Measurements from ENCODE around the gene KLHDC9.
"Not testable (repeated sequence)": the region's sequence is repeated elsewhere in the genome, so short reads cannot be mapped to it uniquely, and the experiment has no call there.

KLHDC9 gene

DNA sequence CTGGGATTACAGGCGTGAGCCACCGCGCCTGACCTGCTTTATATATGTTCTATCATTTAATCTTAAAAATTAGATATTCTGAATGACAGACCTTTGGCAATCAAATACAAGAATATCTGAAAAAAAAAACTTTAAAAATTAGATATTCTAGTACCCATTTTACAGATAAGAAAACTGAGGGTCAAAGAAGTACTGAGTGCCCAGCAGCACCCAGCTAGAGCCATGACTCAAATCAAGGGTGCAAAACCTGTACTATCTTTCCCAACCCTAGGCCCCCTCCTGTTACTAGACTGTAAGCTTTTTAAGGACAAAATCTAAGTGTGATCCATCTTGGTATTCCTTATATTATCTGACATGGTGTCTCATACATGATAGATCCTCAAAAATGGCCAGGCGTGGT is 36.7 kb upstream of the KLHDC9 start:
- Histone ChIP-seq H3K9me3 (ENCODE audit: insufficient read depth, low read length) (no peaks in the 10 kb centered on the region), H3K4me1 (ENCODE audit: insufficient read depth, insufficient read length) (no peaks in the 10 kb centered on the region)
- no peak for TF ChIP-seq SUZ12 (IDR thresholded peaks at IDR 0.05; ENCODE audit: extremely low read depth, insufficient read depth, insufficient read length)
- TF ChIP-seq ZNF274 (IDR thresholded peaks at IDR 0.05; ENCODE audit: low read depth, low read length) = no peak
- no peak for TF ChIP-seq YY1 (IDR thresholded peaks at IDR 0.05; ENCODE audit: insufficient read depth, insufficient read length)

DNA sequence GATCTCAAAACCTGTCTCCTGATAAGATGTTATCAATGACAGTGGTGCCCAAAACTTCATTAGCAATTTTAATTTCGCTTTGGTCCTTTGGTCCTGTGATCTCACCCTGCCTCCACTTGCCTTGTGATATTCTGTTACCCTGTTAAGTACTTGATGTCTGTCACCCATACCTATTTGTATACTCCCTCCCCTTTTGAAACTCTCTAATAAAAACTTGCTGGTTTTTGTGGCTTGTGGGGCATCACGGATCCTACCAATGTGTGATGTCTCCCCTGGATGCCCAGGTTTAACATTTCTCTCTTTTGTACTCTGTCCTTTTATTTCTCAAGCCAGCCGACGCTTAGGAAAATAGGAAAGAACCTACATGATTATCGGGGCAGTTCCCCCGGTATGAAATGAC is 34.2 kb upstream of the KLHDC9 start:
- H3K9me3 ChIP-seq (ENCODE audit: insufficient read depth, low read length); H3K9ac ChIP-seq (ENCODE audit: insufficient read length, low read depth); H3K4me1 ChIP-seq (ENCODE audit: insufficient read depth, insufficient read length); H3K36me3 ChIP-seq (ENCODE audit: insufficient read depth, insufficient read length, low read length); DNase-seq (ENCODE audit: low read depth, low spot score); H3K27me3 ChIP-seq (ENCODE audit: insufficient read depth, insufficient read length); H3K4me3 ChIP-seq (ENCODE audit: insufficient read length, low read depth): not testable (repeated sequence)

More for the DNA sequence above, 36.7 kb upstream of the KLHDC9 start:
- no peak overlapping the region for H3K4me3 ChIP-seq (ENCODE audit: insufficient read length, low read depth)
- no peak for DNase-seq (ENCODE audit: low read depth, low spot score)
- no peaks in the 10 kb centered on the region for H3K27me3 ChIP-seq (ENCODE audit: insufficient read depth, insufficient read length)
- H3K36me3 ChIP-seq (ENCODE audit: insufficient read depth, insufficient read length, low read length) = no peaks in the 10 kb centered on the region
- no peak overlapping the region for H3K9ac ChIP-seq (ENCODE audit: insufficient read length, low read depth)

DNA sequence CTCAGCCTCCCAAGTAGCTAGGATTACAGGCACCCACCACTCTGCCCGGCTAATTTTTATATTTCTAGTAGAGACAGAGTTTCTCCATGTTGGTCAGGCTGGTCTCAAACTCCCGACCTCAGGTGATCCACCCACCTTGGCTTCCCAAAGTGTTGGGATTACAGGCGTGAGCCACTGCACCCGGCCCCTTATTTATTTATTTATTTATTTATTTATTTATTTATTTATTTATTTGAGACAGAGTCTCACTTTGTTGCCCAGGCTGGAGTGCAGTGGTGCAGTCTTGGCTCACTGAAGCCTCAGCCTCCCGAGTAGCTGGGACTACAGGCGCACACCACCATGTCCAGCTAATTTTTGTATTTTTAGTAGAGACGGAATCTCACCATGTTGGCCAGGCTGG is 32.5 kb upstream of the KLHDC9 start:
- not testable (repeated sequence) for H3K4me3 ChIP-seq (ENCODE audit: insufficient read length, low read depth); H3K27me3 ChIP-seq (ENCODE audit: insufficient read depth, insufficient read length); H3K9me3 ChIP-seq (ENCODE audit: insufficient read depth, low read length); H3K36me3 ChIP-seq (ENCODE audit: insufficient read depth, insufficient read length, low read length); DNase-seq (ENCODE audit: low read depth, low spot score); H3K9ac ChIP-seq (ENCODE audit: insufficient read length, low read depth); H3K4me1 ChIP-seq (ENCODE audit: insufficient read depth, insufficient read length)

DNA sequence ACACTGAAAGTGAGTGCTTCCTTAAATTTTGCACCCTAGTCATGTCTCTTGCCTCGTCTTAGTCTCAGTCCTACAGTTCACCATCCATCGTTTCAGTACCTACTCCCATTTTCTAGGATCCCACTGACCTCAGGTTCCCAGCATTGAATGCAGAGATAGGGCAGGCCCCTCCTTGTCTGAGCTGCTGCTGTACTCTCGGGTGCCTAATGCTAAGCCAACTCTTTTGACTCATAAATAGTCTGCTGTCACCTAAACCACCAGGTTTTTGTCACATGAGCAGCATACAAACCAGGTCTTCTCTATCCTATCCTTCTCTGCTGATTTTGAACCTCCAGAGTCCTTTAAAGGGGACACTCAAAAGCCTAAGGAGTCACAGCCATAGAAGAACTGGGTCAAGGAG is 31.5 kb upstream of the KLHDC9 start:
- Histone ChIP-seq H3K27me3 (ENCODE audit: insufficient read depth, insufficient read length) (no peaks in the 10 kb centered on the region), H3K9ac (ENCODE audit: insufficient read length, low read depth) (no peak overlapping the region), H3K4me3 (ENCODE audit: insufficient read length, low read depth) (no peak overlapping the region), H3K36me3 (ENCODE audit: insufficient read depth, insufficient read length, low read length) (no peaks in the 10 kb centered on the region), H3K4me1 (ENCODE audit: insufficient read depth, insufficient read length) (peaks cover 3% of the 10 kb centered on the region), H3K9me3 (ENCODE audit: insufficient read depth, low read length) (peaks cover 8% of the 10 kb centered on the region; the same call in 1 of the 2 replicates)
- TF ChIP-seq SUZ12 (IDR thresholded peaks at IDR 0.05; ENCODE audit: extremely low read depth, insufficient read depth, insufficient read length) (no peak), ZNF274 (IDR thresholded peaks at IDR 0.05; ENCODE audit: low read depth, low read length) (no peak)
- no peak for DNase-seq (ENCODE audit: low read depth, low spot score)

DNA sequence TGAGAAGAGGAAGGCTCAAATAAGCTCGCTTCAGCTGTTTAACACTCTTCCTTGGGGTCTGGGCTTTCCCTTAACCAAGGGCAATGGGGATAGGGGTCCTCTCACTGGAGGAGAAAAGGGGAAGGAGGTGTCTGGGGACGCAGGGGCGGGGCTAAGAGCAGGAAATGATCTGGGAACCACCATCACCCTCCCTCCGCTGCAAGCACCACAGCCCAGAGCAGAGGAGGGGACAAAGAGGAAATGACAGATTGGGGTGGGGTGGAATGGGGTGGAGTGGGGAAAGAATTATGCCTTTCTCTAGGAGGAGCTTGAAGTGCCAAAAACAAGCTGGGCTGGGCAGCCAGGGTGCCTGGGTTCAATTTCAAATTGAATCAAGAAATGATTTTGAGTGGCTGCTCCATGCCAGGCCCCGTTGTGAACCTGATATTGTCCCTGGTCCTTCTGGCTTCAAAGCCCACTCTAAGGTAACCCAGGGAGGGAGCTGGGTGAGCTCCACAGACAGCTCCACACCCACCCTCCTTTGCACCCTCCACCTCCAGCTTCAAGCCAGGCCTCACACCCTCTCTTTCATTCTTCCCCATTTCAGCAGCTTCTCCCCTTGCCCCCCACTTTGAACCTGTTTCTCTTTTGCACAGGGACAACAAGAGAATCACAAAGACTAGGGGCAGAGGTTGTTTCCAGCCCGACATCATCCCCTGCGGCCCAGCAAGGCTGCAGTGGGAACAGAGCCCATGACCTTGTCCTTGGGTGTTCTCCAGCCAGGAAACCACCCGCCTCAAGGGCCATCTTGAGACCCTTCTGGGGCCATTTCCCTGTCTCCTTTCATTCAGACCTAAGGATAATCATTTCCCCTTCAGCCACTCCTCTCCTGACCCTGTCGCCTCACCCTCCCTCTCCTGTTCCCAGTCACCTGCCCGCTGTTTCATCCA is 29.6 kb upstream of the KLHDC9 start:
- Histone ChIP-seq H3K4me3 (ENCODE audit: insufficient read length, low read depth) (no peak overlapping the region), H3K9me3 (ENCODE audit: insufficient read depth, low read length) (peaks cover 8% of the 10 kb centered on the region; the same call in 1 of the 2 replicates), H3K27me3 (ENCODE audit: insufficient read depth, insufficient read length) (no peaks in the 10 kb centered on the region), H3K9ac (ENCODE audit: insufficient read length, low read depth) (no peak overlapping the region), H3K4me1 (ENCODE audit: insufficient read depth, insufficient read length) (peaks cover 4% of the 10 kb centered on the region), H3K36me3 (ENCODE audit: insufficient read depth, insufficient read length, low read length) (no peaks in the 10 kb centered on the region)
- no peak for DNase-seq (ENCODE audit: low read depth, low spot score)
- TF ChIP-seq SUZ12 (IDR thresholded peaks at IDR 0.05; ENCODE audit: extremely low read depth, insufficient read depth, insufficient read length) = no peak
- no peak for TF ChIP-seq ZNF274 (IDR thresholded peaks at IDR 0.05; ENCODE audit: low read depth, low read length)
- TF ChIP-seq YY1 (IDR thresholded peaks at IDR 0.05; ENCODE audit: insufficient read depth, insufficient read length) = no peak

DNA sequence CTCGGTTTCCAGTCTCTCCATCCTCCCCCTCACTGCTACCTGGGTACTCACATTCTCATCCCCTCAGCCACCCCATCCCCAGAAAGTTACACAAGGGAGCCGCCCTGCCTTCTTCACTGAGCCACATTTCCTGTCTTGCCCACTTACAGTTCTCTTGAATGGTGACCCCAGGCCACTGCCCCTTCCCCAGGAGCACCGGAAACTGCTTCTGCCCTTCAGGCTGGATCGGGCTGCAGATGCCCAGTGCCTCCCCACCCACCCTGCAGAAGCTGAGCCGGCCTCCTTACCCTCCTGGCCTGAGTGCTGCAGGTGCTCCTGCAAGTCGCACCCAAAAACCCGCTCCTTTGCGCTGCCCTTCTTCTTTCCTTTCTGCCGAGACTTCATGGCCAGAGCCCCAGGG is 28.9 kb upstream of the KLHDC9 start:
- DNase-seq (ENCODE audit: low read depth, low spot score) = no peak
- H3K36me3 ChIP-seq (ENCODE audit: insufficient read depth, insufficient read length, low read length) = no peaks in the 10 kb centered on the region
- no peak overlapping the region for H3K9ac ChIP-seq (ENCODE audit: insufficient read length, low read depth)
- no peaks in the 10 kb centered on the region for H3K27me3 ChIP-seq (ENCODE audit: insufficient read depth, insufficient read length)
- TF ChIP-seq SUZ12 (IDR thresholded peaks at IDR 0.05; ENCODE audit: extremely low read depth, insufficient read depth, insufficient read length) = no peak
- no peak for TF ChIP-seq YY1 (IDR thresholded peaks at IDR 0.05; ENCODE audit: insufficient read depth, insufficient read length)
- TF ChIP-seq ZNF274 (IDR thresholded peaks at IDR 0.05; ENCODE audit: low read depth, low read length) = no peak
- peaks cover 8% of the 10 kb centered on the region; the same call in 1 of the 2 replicates for H3K9me3 ChIP-seq (ENCODE audit: insufficient read depth, low read length)
- peaks cover 7% of the 10 kb centered on the region for H3K4me1 ChIP-seq (ENCODE audit: insufficient read depth, insufficient read length)
- H3K4me3 ChIP-seq (ENCODE audit: insufficient read length, low read depth) = no peak overlapping the region

DNA sequence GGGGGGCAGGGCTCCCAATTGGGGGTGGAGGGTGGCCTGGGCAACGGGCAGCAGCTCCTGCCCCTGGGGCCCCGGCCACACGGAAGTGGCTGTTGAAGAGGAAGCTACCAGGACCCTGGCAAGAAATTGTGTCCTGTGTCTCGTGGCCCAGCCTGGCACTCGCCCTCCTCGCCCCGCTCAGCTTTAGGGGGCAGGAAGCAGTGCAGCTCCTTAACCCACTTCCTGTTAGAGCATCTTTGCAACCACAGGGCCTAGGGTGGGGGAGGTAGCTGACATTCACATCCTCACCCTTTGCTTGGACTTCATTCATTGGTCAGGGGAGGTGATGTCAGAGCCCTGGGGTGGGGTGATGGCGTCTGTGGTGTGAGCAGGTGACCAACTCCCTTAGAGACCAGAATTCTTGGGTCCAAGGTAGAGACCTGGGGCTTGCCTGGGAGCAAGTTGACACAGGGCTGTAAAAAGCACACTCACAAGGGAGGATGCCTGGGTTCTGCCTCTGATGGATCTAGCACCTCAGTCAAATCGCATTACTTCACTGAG is 28.4 kb upstream of the KLHDC9 start, which contains the start of gene ARHGAP30:
TSS of gene ARHGAP30 (minus strand) at position 161 of the 540 bp plus-strand sequence. CDS start 267 bp downstream, outside the sequence.
- Histone ChIP-seq H3K36me3 (ENCODE audit: insufficient read depth, insufficient read length, low read length) (no peaks in the 10 kb centered on the region), H3K9me3 (ENCODE audit: insufficient read depth, low read length) (peaks cover 8% of the 10 kb centered on the region; the same call in 1 of the 2 replicates), H3K4me1 (ENCODE audit: insufficient read depth, insufficient read length) (peaks cover 7% of the 10 kb centered on the region), H3K27me3 (ENCODE audit: insufficient read depth, insufficient read length) (no peaks in the 10 kb centered on the region), H3K4me3 (ENCODE audit: insufficient read length, low read depth) (no peak within 1 kb of the TSS), H3K9ac (ENCODE audit: insufficient read length, low read depth) (no peak within 1 kb of the TSS)
- TF ChIP-seq SUZ12 (IDR thresholded peaks at IDR 0.05; ENCODE audit: extremely low read depth, insufficient read depth, insufficient read length) (no peak), YY1 (IDR thresholded peaks at IDR 0.05; ENCODE audit: insufficient read depth, insufficient read length) (no peak), ZNF274 (IDR thresholded peaks at IDR 0.05; ENCODE audit: low read depth, low read length) (no peak)
- DNase-seq (ENCODE audit: low read depth, low spot score) = no peak

All from NT2/D1 (cell line).